Left ventricle myocardium inferior (tissue), 1 donor: ENCODE results near the gene TBC1D22A. TPM values are rescaled to one million over a fixed set of nuclear protein-coding genes. Genes with fewer than 3 reads are reported as not detected.

Experiments
- DNase-seq: peaks from one replicate; pipeline ENCODE4 v3.0.0-alpha.2; 2020
- H3K27ac ChIP-seq: fragments of 200-600 bp; replicated peaks from 2 replicates; pipeline ENCODE4 v1.8.0; 2021
- H3K27me3 ChIP-seq: fragments of 200-600 bp; 2 replicates; pipeline ENCODE4 v1.8.0; 2021; ENCODE audit warnings: low read depth
- H3K36me3 ChIP-seq: fragments of 200-600 bp; 2 replicates; pipeline ENCODE4 v1.8.0; 2021
- H3K4me1 ChIP-seq: fragments of 200-600 bp; 2 replicates; pipeline ENCODE4 v1.8.0; 2021
- H3K4me3 ChIP-seq: fragments of 200-600 bp; 2 replicates; pipeline ENCODE4 v1.8.0; 2021; ENCODE audit warnings: mild to moderate bottlenecking, moderate library complexity
- H3K9me3 ChIP-seq: fragments of 200-600 bp; replicated peaks from 2 replicates; pipeline ENCODE4 v1.8.0; 2021
- CTCF ChIP-seq: fragments of 200-600 bp; IDR thresholded peaks from 2 replicates; pipeline ENCODE4 v1.8.0; 2021; ENCODE audit warnings: antibody characterized with exemption, mild to moderate bottlenecking, borderline replicate concordance
- intact Hi-C: fragments of 100-400 bp; cut with micrococcal nuclease; formaldehyde crosslinking; loops from one replicate; pipeline ENCODE4 v1.11.0; 2022
- total RNA-seq: library from RNA; stranded (reverse); fragmentation: NEBNext Ultra II Directional; extraction: Animal tissue kit (Norgen Biotek cat#: 25700); gene quantifications from one replicate; pipeline ENCODE4 v1.2.1, GENCODE V29; 2021
- donor health status: DM: no; HTN: yes; CAD: no; lungs with severe emphysema.

Gene TBC1D22A
- total RNA-seq, 1 donor from 2014 or later = 16.2 TPM

- no peak overlapping the region for H3K27ac ChIP-seq
- TF ChIP-seq CTCF = no peak
- peaks cover 9% of the 10 kb centered on the region for H3K4me1 ChIP-seq
- no peaks in the 10 kb centered on the region for H3K36me3 ChIP-seq
- no peaks in the 10 kb centered on the region for H3K27me3 ChIP-seq
- intact Hi-C loops = no loop called here
- no peaks in the 10 kb centered on the region for H3K9me3 ChIP-seq
- DNase-seq = no peak
- H3K4me3 ChIP-seq = no peak overlapping the region
Observed at GRCh38 chr22:47086596-47087248, 324.3 kb downstream of the TBC1D22A start.

- Histone ChIP-seq H3K9me3 (peaks cover 6% of the 10 kb centered on the region), H3K36me3 (no peaks in the 10 kb centered on the region), H3K27me3 (no peaks in the 10 kb centered on the region), H3K4me1 (peaks cover 9% of the 10 kb centered on the region), H3K4me3 (no peak overlapping the region), H3K27ac (no peak overlapping the region)
- no peak for DNase-seq
- intact Hi-C loops = no loop called here
- no peak for TF ChIP-seq CTCF
Observed at GRCh38 chr22:47088480-47089158, 326.2 kb downstream of the TBC1D22A start.

GRCh38 chr22:47089374-47089773 is 326.9 kb downstream of the TBC1D22A start:
- no peak for DNase-seq
- peaks cover 9% of the 10 kb centered on the region for H3K4me1 ChIP-seq
- H3K4me3 ChIP-seq = no peak overlapping the region
- no peaks in the 10 kb centered on the region for H3K36me3 ChIP-seq
- peaks cover 10% of the 10 kb centered on the region for H3K9me3 ChIP-seq
- no peak for TF ChIP-seq CTCF
- no peak overlapping the region for H3K27ac ChIP-seq
- no peaks in the 10 kb centered on the region for H3K27me3 ChIP-seq
- intact Hi-C loops = no loop called here

GRCh38 chr22:47089796-47090460 is 327.5 kb downstream of the TBC1D22A start:
- Histone ChIP-seq H3K27me3 (no peaks in the 10 kb centered on the region), H3K36me3 (no peaks in the 10 kb centered on the region), H3K27ac (no peak overlapping the region), H3K4me1 (peaks cover 9% of the 10 kb centered on the region), H3K9me3 (peaks cover 10% of the 10 kb centered on the region), H3K4me3 (peak overlapping the region; percentile 51)
- intact Hi-C loops = no loop called here
- TF ChIP-seq CTCF = no peak
- DNase-seq = no peak

GRCh38 chr22:47090591-47091245 is 328.3 kb downstream of the TBC1D22A start:
- no peaks in the 10 kb centered on the region for H3K36me3 ChIP-seq
- peak overlapping the region; percentile 51 for H3K4me3 ChIP-seq
- no peak overlapping the region for H3K27ac ChIP-seq
- H3K9me3 ChIP-seq = peaks cover 10% of the 10 kb centered on the region
- intact Hi-C loops = no loop called here
- H3K4me1 ChIP-seq = peaks cover 9% of the 10 kb centered on the region
- no peak for TF ChIP-seq CTCF
- no peaks in the 10 kb centered on the region for H3K27me3 ChIP-seq
- DNase-seq = no peak
